Measurements from ENCODE around the gene TBX5. TPM values are rescaled to one million over a fixed set of nuclear protein-coding genes. Genes with fewer than 3 reads are reported as not detected.

The TBX5 gene
- total and polyA plus RNA-seq, 2 experiments from 2014 or later = 0.21 TPM; not detected in 1

DNA sequence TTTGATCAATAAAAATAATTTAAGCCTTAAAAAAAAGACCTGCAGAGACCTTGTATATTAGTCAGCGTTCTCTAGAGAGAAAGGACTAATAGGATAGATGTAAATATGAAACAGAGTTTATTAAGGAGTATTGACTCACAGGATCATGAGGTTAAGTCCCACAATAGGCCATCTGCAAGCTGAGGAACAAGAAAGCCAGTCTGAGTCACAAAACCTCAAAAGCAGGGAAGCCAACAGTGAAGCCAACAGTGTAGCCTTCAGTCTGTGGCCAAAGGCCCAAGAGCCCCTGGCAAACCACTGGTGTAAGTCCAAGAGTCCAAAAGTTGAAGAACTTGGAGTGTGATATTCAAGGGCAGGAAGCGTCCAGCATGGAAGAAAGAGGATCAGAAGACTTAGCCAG, 66.3 kb downstream of the TBX5 start (continued):
- TF ChIP-seq, protein P1, sequence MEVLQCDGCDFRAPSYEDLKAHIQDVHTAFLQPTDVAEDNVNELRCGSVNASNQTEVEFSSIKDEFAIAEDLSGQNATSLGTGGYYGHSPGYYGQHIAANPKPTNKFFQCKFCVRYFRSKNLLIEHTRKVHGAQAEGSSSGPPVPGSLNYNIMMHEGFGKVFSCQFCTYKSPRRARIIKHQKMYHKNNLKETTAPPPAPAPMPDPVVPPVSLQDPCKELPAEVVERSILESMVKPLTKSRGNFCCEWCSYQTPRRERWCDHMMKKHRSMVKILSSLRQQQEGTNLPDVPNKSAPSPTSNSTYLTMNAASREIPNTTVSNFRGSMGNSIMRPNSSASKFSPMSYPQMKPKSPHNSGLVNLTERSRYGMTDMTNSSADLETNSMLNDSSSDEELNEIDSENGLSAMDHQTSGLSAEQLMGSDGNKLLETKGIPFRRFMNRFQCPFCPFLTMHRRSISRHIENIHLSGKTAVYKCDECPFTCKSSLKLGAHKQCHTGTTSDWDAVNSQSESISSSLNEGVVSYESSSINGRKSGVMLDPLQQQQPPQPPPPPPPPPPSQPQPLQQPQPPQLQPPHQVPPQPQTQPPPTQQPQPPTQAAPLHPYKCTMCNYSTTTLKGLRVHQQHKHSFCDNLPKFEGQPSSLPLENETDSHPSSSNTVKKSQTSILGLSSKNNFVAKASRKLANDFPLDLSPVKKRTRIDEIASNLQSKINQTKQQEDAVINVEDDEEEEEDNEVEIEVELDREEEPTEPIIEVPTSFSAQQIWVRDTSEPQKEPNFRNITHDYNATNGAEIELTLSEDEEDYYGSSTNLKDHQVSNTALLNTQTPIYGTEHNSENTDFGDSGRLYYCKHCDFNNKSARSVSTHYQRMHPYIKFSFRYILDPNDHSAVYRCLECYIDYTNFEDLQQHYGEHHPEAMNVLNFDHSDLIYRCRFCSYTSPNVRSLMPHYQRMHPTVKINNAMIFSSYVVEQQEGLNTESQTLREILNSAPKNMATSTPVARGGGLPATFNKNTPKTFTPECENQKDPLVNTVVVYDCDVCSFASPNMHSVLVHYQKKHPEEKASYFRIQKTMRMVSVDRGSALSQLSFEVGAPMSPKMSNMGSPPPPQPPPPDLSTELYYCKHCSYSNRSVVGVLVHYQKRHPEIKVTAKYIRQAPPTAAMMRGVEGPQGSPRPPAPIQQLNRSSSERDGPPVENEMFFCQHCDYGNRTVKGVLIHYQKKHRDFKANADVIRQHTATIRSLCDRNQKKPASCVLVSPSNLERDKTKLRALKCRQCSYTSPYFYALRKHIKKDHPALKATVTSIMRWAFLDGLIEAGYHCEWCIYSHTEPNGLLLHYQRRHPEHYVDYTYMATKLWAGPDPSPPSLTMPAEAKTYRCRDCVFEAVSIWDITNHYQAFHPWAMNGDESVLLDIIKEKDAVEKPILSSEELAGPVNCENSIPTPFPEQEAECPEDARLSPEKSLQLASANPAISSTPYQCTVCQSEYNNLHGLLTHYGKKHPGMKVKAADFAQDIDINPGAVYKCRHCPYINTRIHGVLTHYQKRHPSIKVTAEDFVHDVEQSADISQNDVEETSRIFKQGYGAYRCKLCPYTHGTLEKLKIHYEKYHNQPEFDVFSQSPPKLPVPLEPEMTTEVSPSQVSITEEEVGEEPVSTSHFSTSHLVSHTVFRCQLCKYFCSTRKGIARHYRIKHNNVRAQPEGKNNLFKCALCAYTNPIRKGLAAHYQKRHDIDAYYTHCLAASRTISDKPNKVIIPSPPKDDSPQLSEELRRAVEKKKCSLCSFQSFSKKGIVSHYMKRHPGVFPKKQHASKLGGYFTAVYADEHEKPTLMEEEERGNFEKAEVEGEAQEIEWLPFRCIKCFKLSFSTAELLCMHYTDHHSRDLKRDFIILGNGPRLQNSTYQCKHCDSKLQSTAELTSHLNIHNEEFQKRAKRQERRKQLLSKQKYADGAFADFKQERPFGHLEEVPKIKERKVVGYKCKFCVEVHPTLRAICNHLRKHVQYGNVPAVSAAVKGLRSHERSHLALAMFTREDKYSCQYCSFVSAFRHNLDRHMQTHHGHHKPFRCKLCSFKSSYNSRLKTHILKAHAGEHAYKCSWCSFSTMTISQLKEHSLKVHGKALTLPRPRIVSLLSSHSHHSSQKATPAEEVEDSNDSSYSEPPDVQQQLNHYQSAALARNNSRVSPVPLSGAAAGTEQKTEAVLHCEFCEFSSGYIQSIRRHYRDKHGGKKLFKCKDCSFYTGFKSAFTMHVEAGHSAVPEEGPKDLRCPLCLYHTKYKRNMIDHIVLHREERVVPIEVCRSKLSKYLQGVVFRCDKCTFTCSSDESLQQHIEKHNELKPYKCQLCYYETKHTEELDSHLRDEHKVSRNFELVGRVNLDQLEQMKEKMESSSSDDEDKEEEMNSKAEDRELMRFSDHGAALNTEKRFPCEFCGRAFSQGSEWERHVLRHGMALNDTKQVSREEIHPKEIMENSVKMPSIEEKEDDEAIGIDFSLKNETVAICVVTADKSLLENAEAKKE (CRISPR knock-in tag; IDR thresholded peaks at IDR 0.05) = no peak
- no peak for TF ChIP-seq EZH2 (IDR thresholded peaks at IDR 0.05; ENCODE audit: low read depth, unreplicated experiment)
- TF ChIP-seq CREB1 (CRISPR knock-in tag; IDR thresholded peaks at IDR 0.05; ENCODE audit: low read depth) = no peak
- no peak for TF ChIP-seq EZH2phosphoT487 (IDR thresholded peaks at IDR 0.05; ENCODE audit: unreplicated experiment)

GRCh38 chr12:114335607-114336006, 70.3 kb downstream of the TBX5 start:
- Histone ChIP-seq H3K36me3 (ENCODE audit: insufficient read depth) (no peaks in the 10 kb centered on the region; the same call in 1 of the 2 replicates), H3K27me3 (ENCODE audit: insufficient read depth) (no peaks in the 10 kb centered on the region), H3K4me1 (ENCODE audit: insufficient read depth) (peaks cover 15% of the 10 kb centered on the region), H4K20me1 (replicated peaks; ENCODE audit: insufficient read depth) (no peaks in the 10 kb centered on the region), H3K9me2 (ENCODE audit: insufficient read depth) (peaks cover 6% of the 10 kb centered on the region), H3K4me3 (no peak overlapping the region), H2AFZ (peak overlapping the region; percentile 98), H3K79me2 (replicated peaks; ENCODE audit: insufficient read depth) (no peaks in the 10 kb centered on the region), H3K27ac (ENCODE audit: low read depth) (no peak overlapping the region), H3K4me2 (peak overlapping the region; percentile 45), H3F3A (replicated peaks; ENCODE audit: low read depth) (no peaks in the 10 kb centered on the region)
- Mint-ChIP-seq H3K27ac (no peak overlapping the region), H3K36me3 (ENCODE audit: low read depth) (0 out of 3 replicates have a peak, but pooled peaks cover 2% of the 10 kb centered on the region), H3K9me3 (peaks cover 10% of the 10 kb centered on the region), H3K4me1 (peaks cover 24% of the 10 kb centered on the region), H3K27me3 (ENCODE audit: insufficient read depth, low read depth, poor library complexity) (peaks cover 10% of the 10 kb centered on the region), H3K4me3 (no peak overlapping the region)
- DNase-seq (ENCODE audit: low spot score) (peak; percentile 36), ATAC-seq (peak; percentile 93)
- TF ChIP-seq, protein P2, sequence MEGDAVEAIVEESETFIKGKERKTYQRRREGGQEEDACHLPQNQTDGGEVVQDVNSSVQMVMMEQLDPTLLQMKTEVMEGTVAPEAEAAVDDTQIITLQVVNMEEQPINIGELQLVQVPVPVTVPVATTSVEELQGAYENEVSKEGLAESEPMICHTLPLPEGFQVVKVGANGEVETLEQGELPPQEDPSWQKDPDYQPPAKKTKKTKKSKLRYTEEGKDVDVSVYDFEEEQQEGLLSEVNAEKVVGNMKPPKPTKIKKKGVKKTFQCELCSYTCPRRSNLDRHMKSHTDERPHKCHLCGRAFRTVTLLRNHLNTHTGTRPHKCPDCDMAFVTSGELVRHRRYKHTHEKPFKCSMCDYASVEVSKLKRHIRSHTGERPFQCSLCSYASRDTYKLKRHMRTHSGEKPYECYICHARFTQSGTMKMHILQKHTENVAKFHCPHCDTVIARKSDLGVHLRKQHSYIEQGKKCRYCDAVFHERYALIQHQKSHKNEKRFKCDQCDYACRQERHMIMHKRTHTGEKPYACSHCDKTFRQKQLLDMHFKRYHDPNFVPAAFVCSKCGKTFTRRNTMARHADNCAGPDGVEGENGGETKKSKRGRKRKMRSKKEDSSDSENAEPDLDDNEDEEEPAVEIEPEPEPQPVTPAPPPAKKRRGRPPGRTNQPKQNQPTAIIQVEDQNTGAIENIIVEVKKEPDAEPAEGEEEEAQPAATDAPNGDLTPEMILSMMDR (conservative IDR thresholded peaks at IDR 0.05; ENCODE audit: low read depth in 2 of 2) = no peak
- TF ChIP-seq, protein P1 (CRISPR knock-in tag; IDR thresholded peaks at IDR 0.05) = no peak
- no peak for TF ChIP-seq NANOG (IDR thresholded peaks at IDR 0.05; ENCODE audit: borderline replicate concordance)
- no peak for TF ChIP-seq ZNF114 (CRISPR knock-in tag; IDR thresholded peaks at IDR 0.05)
